HepG2 (cell line): ENCODE results near the gene SYNPR. TPM values are rescaled to one million over a fixed set of nuclear protein-coding genes. Genes with fewer than 3 reads are reported as not detected.

Experiments
- ATAC-seq: fragments of 200-7000 bp; cut with Tn5 transposase; 3 replicates; pipeline ENCODE4 v1.9.1; 2020; ENCODE audit warnings: mild to moderate bottlenecking, moderate library complexity
- BruUV-seq: library from RNA; stranded (reverse); fragments of 400-500 nt; replicated peaks from 2 replicates; lab custom pipeline; 2021; lab: Mats Ljungman, UMichigan
- CTCF ChIA-PET: fragments of 300-600 bp; formaldehyde crosslinking; extraction: SDS; loops from one replicate; lab custom pipeline; 2021; ENCODE audit warnings: low total read pairs, inconsistent platforms, low intra/inter-chr PET ratio; lab: Yijun Ruan, JAX
- POLR2A ChIA-PET: fragments of 350-600 bp; sonication (Branson Sonifier 250); formaldehyde crosslinking; loops from one replicate; lab custom pipeline; 2020; ENCODE audit warnings: antibody characterized with exemption, inconsistent platforms; lab: Yijun Ruan, JAX
- DNase-seq: peaks from one replicate; pipeline ENCODE4 v3.0.0-alpha.2; 2015; ENCODE audit warnings: low spot score
- FAIRE-seq: peaks from 3 replicates; lab custom pipeline; 2011; peaks lifted over from hg19 to GRCh38; lab: Jason Lieb, UNC
- H2AFZ ChIP-seq: one replicate; pipeline ENCODE4 v1.6.1; 2011; ENCODE audit warnings: low read length, inconsistent platforms
- H3K27ac ChIP-seq: fragments of 300-600 bp; 3 replicates; pipeline ENCODE4 v1.8.0; 2011; ENCODE audit warnings: mixed run types, mild to moderate bottlenecking, mixed read lengths, low read length, inconsistent platforms; ENCODE audit not compliant: insufficient read depth; ENCODE audit errors: extremely low read length
- H3K27me3 ChIP-seq, 2 experiments: fragments of 200-600 bp in 1 of 2; 2 replicates in 1 of 2; 3 replicates in 1 of 2; pipeline versions ENCODE4 v1.6.0 to v1.8.0; 2011; ENCODE audit warnings: low read length in 2 of 2, mild to moderate bottlenecking in 2 of 2, moderate library complexity in 2 of 2, inconsistent platforms in 1 of 2; ENCODE audit not compliant: insufficient read depth in 2 of 2, control insufficient read depth in 1 of 2
- H3K36me3 ChIP-seq, 2 experiments: fragments of 200-600 bp in 1 of 2; replicated peaks in 1 of 2; 2 replicates in 1 of 2; 3 replicates in 1 of 2; pipeline versions ENCODE4 v1.5.1 to v1.8.0; 2011; ENCODE audit warnings: low read length in 2 of 2, inconsistent platforms in 1 of 2; ENCODE audit not compliant: insufficient read depth in 2 of 2, control insufficient read depth in 1 of 2
- H3K4me1 ChIP-seq: 2 replicates; pipeline ENCODE4 v1.5.1; 2012; ENCODE audit warnings: low read length, inconsistent platforms; ENCODE audit not compliant: insufficient read depth
- H3K4me2 ChIP-seq: 2 replicates; pipeline ENCODE4 v1.6.0; 2011; ENCODE audit warnings: low read depth, low read length, inconsistent platforms
- H3K4me3 ChIP-seq, 3 experiments: fragments of 200-600 bp in 1 of 3; sonication (generic), shearing (Covaris generic) in 1 of 3; replicated peaks in 1 of 3; 2 replicates each; pipeline ENCODE4 v1.5.1; 2011 to 2016; ENCODE audit warnings: low read length in 3 of 3, inconsistent platforms in 2 of 3, low read depth in 2 of 3, mild to moderate bottlenecking in 2 of 3, control low read depth in 1 of 3, mixed read lengths in 1 of 3; ENCODE audit not compliant: insufficient read depth in 1 of 3
- H3K79me2 ChIP-seq: one replicate; pipeline ENCODE4 v1.6.1; 2011; ENCODE audit warnings: low read length, inconsistent platforms; ENCODE audit not compliant: insufficient read depth
- H3K9ac ChIP-seq: 2 replicates; pipeline ENCODE4 v1.6.0; 2011; ENCODE audit warnings: mild to moderate bottlenecking, low read depth, low read length, inconsistent platforms; ENCODE audit not compliant: insufficient read depth
- H3K9me3 ChIP-seq: 2 replicates; pipeline ENCODE4 v1.5.1; 2012; ENCODE audit warnings: mild to moderate bottlenecking, low read length
- H4K20me1 ChIP-seq: 2 replicates; pipeline ENCODE4 v1.6.0; 2011; ENCODE audit warnings: inconsistent platforms, mild to moderate bottlenecking, low read length, moderate library complexity; ENCODE audit not compliant: insufficient read depth
- ARID2 ChIP-seq: sonication (generic); formaldehyde crosslinking; IDR thresholded peaks from 2 replicates; pipeline ENCODE4 v1.8.1; 2022; ENCODE audit warnings: mild to moderate bottlenecking, missing genetic modification reagents, borderline replicate concordance
- HIVEP1 ChIP-seq: sonication (generic); formaldehyde crosslinking; IDR thresholded peaks from 2 replicates; pipeline ENCODE4 v1.4.0; 2020; ENCODE audit warnings: mild to moderate bottlenecking, missing genetic modification reagents
- MED1 ChIP-seq: sonication (generic); formaldehyde crosslinking; IDR thresholded peaks from 2 replicates; pipeline ENCODE4 v1.4.0; 2020; ENCODE audit warnings: missing genetic modification reagents
- ZBTB7B ChIP-seq: sonication (generic); formaldehyde crosslinking; IDR thresholded peaks from 2 replicates; pipeline ENCODE4 v1.4.0; 2020; ENCODE audit warnings: missing genetic modification reagents
- ZFY ChIP-seq: sonication (generic); formaldehyde crosslinking; IDR thresholded peaks from 2 replicates; pipeline ENCODE4 v1.4.0; 2020; ENCODE audit warnings: missing genetic modification reagents
- ZNF17 ChIP-seq: sonication (generic); formaldehyde crosslinking; IDR thresholded peaks from 2 replicates; pipeline ENCODE4 v1.5.0; 2020; ENCODE audit warnings: mild to moderate bottlenecking, missing genetic modification reagents
- ZNF510 ChIP-seq: sonication (generic); formaldehyde crosslinking; IDR thresholded peaks from 2 replicates; pipeline ENCODE4 v1.4.0; 2020; ENCODE audit warnings: low read depth, mild to moderate bottlenecking, missing genetic modification reagents
- WGBS: methylation state at CpG from one replicate; pipeline ENCODE4 v1.1.6; 2017; ENCODE audit warnings: low lambda C conversion rate; 5-methylcytosine and 5-hydroxymethylcytosine counted together
- in situ Hi-C: cut with HindIII; loops from 2 replicates; pipeline ENCODE4 v1.10.0; 2017; ENCODE audit warnings: low pct_unique_long_range_greater_than_20kb; ENCODE audit not compliant: extremely low pct_ligation_motif_present
- intact Hi-C: fragments of 100-400 bp; cut with micrococcal nuclease; formaldehyde crosslinking; loops from one replicate; pipeline ENCODE4 v1.10.0; 2022; ENCODE audit not compliant: unreplicated experiment
- polyA plus RNA-seq, 8 experiments: library from polyadenylated mRNA; depleted of rRNA in 3 of 8; stranded (reverse) in 7 of 8; unstranded in 1 of 8; fragments of >200 nt; fragmentation: Illumina TruSeq in 4 of 8; extraction: Trizol in 4 of 8; gene quantifications; 2 replicates each; pipeline versions ENCODE4 v1.2.1 to v1.2.3, GENCODE V29; 2011 to 2016; ENCODE audit warnings: low read depth in 4 of 8, missing spikeins in 1 of 8, mixed read lengths in 1 of 8; ENCODE audit not compliant: insufficient read depth in 1 of 8
- total RNA-seq, 5 experiments: library from RNA; depleted of rRNA; stranded (reverse); fragments of >200 nt; fragmentation: Illumina TruSeq; extraction: Trizol; gene quantifications; 2 replicates each; pipeline ENCODE4 v1.2.3, GENCODE V29; 2016; ENCODE audit warnings: low read depth in 1 of 5
- TF ChIP-seq, protein P1 (sequence below): sonication (generic); formaldehyde crosslinking; IDR thresholded peaks from 2 replicates; pipeline ENCODE4 v1.9.0; 2022; ENCODE audit warnings: missing genetic modification reagents, mild to moderate bottlenecking, borderline replicate concordance
- TF ChIP-seq, protein P2 (sequence below): sonication (generic); formaldehyde crosslinking; IDR thresholded peaks from 2 replicates; pipeline ENCODE4 v1.8.1; 2023; ENCODE audit warnings: mild to moderate bottlenecking, inconsistent platforms, moderate library complexity, missing genetic modification reagents, borderline replicate concordance
- TF ChIP-seq, protein P3 (sequence below): sonication (generic); formaldehyde crosslinking; IDR thresholded peaks from 2 replicates; pipeline ENCODE4 v1.4.0; 2020; ENCODE audit warnings: missing genetic modification reagents
- TF ChIP-seq, protein P4 (sequence below): sonication (generic); formaldehyde crosslinking; IDR thresholded peaks from 2 replicates; pipeline ENCODE4 v1.8.0; 2022; ENCODE audit warnings: missing genetic modification reagents, mild to moderate bottlenecking, moderate library complexity, borderline replicate concordance

SYNPR gene
- total and polyA plus RNA-seq, 2 of the 13 experiments (the other 11 are each of a cell fraction or from before 2014, with no cell fraction given) = 0.04 TPM; not detected in 1

DNA sequence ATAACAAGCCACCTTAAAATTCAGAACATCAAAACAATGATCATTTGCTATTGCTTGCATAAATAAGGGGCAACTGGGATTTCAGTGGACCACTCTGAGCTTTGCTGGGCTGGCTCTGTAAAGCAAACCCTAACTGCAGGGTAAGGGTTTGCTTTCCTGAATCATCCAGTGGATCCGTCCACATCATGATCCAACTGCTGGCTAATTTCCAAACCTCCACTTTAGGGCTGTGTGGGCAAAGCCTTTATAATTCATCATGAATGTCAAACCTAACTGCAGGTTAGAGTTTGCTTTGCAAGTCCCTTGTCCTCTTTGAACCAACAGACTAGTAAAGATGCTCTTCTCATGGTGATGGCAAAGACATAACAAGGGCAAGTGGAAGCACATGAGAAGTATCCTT is 76.1 kb downstream of the SYNPR start:
- intact Hi-C loops = loop anchor here (10.0 kb wide), 1 partner anchor 311 kb away; no protein-coding TSS in a partner anchor
- no peak overlapping the region for H2AFZ ChIP-seq
- H4K20me1 ChIP-seq = no peaks in the 10 kb centered on the region
- H3K9me3 ChIP-seq = no peaks in the 10 kb centered on the region
- no peaks in the 10 kb centered on the region for H3K79me2 ChIP-seq
- TF ChIP-seq, protein P1, sequence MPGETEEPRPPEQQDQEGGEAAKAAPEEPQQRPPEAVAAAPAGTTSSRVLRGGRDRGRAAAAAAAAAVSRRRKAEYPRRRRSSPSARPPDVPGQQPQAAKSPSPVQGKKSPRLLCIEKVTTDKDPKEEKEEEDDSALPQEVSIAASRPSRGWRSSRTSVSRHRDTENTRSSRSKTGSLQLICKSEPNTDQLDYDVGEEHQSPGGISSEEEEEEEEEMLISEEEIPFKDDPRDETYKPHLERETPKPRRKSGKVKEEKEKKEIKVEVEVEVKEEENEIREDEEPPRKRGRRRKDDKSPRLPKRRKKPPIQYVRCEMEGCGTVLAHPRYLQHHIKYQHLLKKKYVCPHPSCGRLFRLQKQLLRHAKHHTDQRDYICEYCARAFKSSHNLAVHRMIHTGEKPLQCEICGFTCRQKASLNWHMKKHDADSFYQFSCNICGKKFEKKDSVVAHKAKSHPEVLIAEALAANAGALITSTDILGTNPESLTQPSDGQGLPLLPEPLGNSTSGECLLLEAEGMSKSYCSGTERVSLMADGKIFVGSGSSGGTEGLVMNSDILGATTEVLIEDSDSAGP (CRISPR knock-in tag) = no peak
- TF ChIP-seq ZBTB7B (CRISPR knock-in tag) (no peak), ARID2 (CRISPR knock-in tag) (no peak), HIVEP1 (no peak), ZFY (CRISPR knock-in tag) (no peak), MED1 (no peak), ZNF510 (no peak), ZNF17 (CRISPR knock-in tag) (no peak)
- TF ChIP-seq, protein P2, sequence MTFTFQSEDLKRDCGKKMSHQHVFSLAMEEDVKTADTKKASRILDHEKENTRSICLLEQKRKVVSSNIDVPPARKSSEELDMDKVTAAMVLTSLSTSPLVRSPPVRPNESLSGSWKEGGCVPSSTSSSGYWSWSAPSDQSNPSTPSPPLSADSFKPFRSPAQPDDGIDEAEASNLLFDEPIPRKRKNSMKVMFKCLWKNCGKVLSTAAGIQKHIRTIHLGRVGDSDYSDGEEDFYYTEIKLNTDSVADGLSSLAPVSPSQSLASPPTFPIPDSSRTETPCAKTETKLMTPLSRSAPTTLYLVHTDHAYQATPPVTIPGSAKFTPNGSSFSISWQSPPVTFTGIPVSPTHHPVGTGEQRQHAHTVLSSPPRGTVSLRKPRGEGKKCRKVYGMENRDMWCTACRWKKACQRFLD (CRISPR knock-in tag) = no peak
- TF ChIP-seq, protein P3, sequence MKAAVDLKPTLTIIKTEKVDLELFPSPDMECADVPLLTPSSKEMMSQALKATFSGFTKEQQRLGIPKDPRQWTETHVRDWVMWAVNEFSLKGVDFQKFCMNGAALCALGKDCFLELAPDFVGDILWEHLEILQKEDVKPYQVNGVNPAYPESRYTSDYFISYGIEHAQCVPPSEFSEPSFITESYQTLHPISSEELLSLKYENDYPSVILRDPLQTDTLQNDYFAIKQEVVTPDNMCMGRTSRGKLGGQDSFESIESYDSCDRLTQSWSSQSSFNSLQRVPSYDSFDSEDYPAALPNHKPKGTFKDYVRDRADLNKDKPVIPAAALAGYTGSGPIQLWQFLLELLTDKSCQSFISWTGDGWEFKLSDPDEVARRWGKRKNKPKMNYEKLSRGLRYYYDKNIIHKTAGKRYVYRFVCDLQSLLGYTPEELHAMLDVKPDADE = no peak
- TF ChIP-seq, protein P4, sequence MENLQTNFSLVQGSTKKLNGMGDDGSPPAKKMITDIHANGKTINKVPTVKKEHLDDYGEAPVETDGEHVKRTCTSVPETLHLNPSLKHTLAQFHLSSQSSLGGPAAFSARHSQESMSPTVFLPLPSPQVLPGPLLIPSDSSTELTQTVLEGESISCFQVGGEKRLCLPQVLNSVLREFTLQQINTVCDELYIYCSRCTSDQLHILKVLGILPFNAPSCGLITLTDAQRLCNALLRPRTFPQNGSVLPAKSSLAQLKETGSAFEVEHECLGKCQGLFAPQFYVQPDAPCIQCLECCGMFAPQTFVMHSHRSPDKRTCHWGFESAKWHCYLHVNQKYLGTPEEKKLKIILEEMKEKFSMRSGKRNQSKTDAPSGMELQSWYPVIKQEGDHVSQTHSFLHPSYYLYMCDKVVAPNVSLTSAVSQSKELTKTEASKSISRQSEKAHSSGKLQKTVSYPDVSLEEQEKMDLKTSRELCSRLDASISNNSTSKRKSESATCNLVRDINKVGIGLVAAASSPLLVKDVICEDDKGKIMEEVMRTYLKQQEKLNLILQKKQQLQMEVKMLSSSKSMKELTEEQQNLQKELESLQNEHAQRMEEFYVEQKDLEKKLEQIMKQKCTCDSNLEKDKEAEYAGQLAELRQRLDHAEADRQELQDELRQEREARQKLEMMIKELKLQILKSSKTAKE (CRISPR knock-in tag) = no peak
- H3K4me2 ChIP-seq = no peak overlapping the region
- H3K27ac ChIP-seq = no peak overlapping the region
- ATAC-seq = no peak
- ChIA-PET POLR2A (no interaction called here), CTCF (no interaction called here)
- H3K4me3 ChIP-seq = no peak overlapping the region
- H3K36me3 ChIP-seq = no peaks in the 10 kb centered on the region
- H3K9ac ChIP-seq = no peak overlapping the region
- WGBS = 17% methylated on average over 1 of the region's 1 CpG
- no peaks in the 10 kb centered on the region for H3K4me1 ChIP-seq
- in situ Hi-C loops = loop anchor here (5.0 kb wide), 1 partner anchor 463 kb away; the partner anchor contains the start of gene C3orf49
- no peak for FAIRE-seq
- no TSS peak for BruUV-seq
- H3K27me3 ChIP-seq = peaks cover 1 to 3% of the 10 kb centered on the region in 2 experiments; a peak in 1 of 5 replicates
- DNase-seq = no peak
